ENCODE measurements around the gene FHDC1. TPM values are rescaled to one million over a fixed set of nuclear protein-coding genes. Genes with fewer than 3 reads are reported as not detected.

FHDC1 gene
- total RNA-seq, 4 donors from 2014 or later: 21.9 to 39.6 (median 28.7) TPM

- 82% methylated on average over 4 of the region's 4 CpGs for WGBS
- DNase-seq (ENCODE audit: low spot score in 2 of 2): no peak
- Histone ChIP-seq H3K36me3 (peaks cover 13% of the 10 kb centered on the region), H3K4me1 (no peaks in the 10 kb centered on the region), H3K4me3 (no peak overlapping the region), H3K9me3 (no peaks in the 10 kb centered on the region), H3K27me3 (no peaks in the 10 kb centered on the region), H3K27ac (no peak overlapping the region)
- no peak for TF ChIP-seq POLR2A (IDR thresholded peaks at IDR 0.05)
- TF ChIP-seq POLR2AphosphoS5 (IDR thresholded peaks at IDR 0.05): no peak
- TF ChIP-seq CTCF (IDR thresholded peaks at IDR 0.05): no peak
- no peak for TF ChIP-seq EP300 (IDR thresholded peaks at IDR 0.05)
These were observed 26.2 kb upstream of the FHDC1 start for GRCh38 chr4:152909901-152910300.

- Histone ChIP-seq H3K27me3 (no peaks in the 10 kb centered on the region), H3K27ac (no peak overlapping the region), H3K4me1 (no peaks in the 10 kb centered on the region), H3K36me3 (peaks cover 13% of the 10 kb centered on the region), H3K9me3 (no peaks in the 10 kb centered on the region), H3K4me3 (no peak overlapping the region)
- TF ChIP-seq POLR2A (IDR thresholded peaks at IDR 0.05): no peak
- TF ChIP-seq CTCF (IDR thresholded peaks at IDR 0.05): no peak
- no peak for TF ChIP-seq EP300 (IDR thresholded peaks at IDR 0.05)
- TF ChIP-seq POLR2AphosphoS5 (IDR thresholded peaks at IDR 0.05): no peak
- no peak for DNase-seq (ENCODE audit: low spot score in 2 of 2)
- WGBS: 79% methylated on average over 3 of the region's 3 CpGs
These were observed 25.6 kb upstream of the FHDC1 start for GRCh38 chr4:152910521-152910920.

GRCh38 chr4:152917543-152918395 lies 18.4 kb upstream of the FHDC1 start:
- H3K4me3 ChIP-seq: no peak overlapping the region
- H3K36me3 ChIP-seq: no peaks in the 10 kb centered on the region
- H3K27me3 ChIP-seq: no peaks in the 10 kb centered on the region
- no peaks in the 10 kb centered on the region for H3K4me1 ChIP-seq
- TF ChIP-seq EP300 (IDR thresholded peaks at IDR 0.05) (no peak), POLR2A (IDR thresholded peaks at IDR 0.05) (no peak), POLR2AphosphoS5 (IDR thresholded peaks at IDR 0.05) (no peak), CTCF (IDR thresholded peaks at IDR 0.05) (no peak)
- no peak overlapping the region for H3K27ac ChIP-seq
- 91% methylated on average over 3 of the region's 3 CpGs for WGBS
- H3K9me3 ChIP-seq: peaks cover 4% of the 10 kb centered on the region
- no peak for DNase-seq (ENCODE audit: low spot score in 2 of 2)

GRCh38 chr4:152919826-152920225 lies 16.3 kb upstream of the FHDC1 start:
- no peaks in the 10 kb centered on the region for H3K4me1 ChIP-seq
- no peak overlapping the region for H3K4me3 ChIP-seq
- DNase-seq (ENCODE audit: low spot score in 2 of 2): no peak
- no peaks in the 10 kb centered on the region for H3K27me3 ChIP-seq
- WGBS: 95% methylated on average over 2 of the region's 2 CpGs
- H3K36me3 ChIP-seq: no peaks in the 10 kb centered on the region
- H3K9me3 ChIP-seq: peaks cover 4% of the 10 kb centered on the region
- TF ChIP-seq CTCF (IDR thresholded peaks at IDR 0.05) (no peak), POLR2AphosphoS5 (IDR thresholded peaks at IDR 0.05) (no peak), EP300 (IDR thresholded peaks at IDR 0.05) (no peak), POLR2A (IDR thresholded peaks at IDR 0.05) (no peak)
- no peak overlapping the region for H3K27ac ChIP-seq

- WGBS: 63% methylated on average over 1 of the region's 1 CpG
- no peaks in the 10 kb centered on the region for H3K36me3 ChIP-seq
- DNase-seq (ENCODE audit: low spot score in 2 of 2): no peak
- H3K4me3 ChIP-seq: no peak overlapping the region
- H3K27me3 ChIP-seq: no peaks in the 10 kb centered on the region
- H3K4me1 ChIP-seq: no peaks in the 10 kb centered on the region
- H3K9me3 ChIP-seq: peaks cover 4% of the 10 kb centered on the region
- TF ChIP-seq POLR2A (IDR thresholded peaks at IDR 0.05): no peak
- TF ChIP-seq POLR2AphosphoS5 (IDR thresholded peaks at IDR 0.05): no peak
- TF ChIP-seq CTCF (IDR thresholded peaks at IDR 0.05): no peak
- no peak for TF ChIP-seq EP300 (IDR thresholded peaks at IDR 0.05)
- no peak overlapping the region for H3K27ac ChIP-seq
These were observed 15.4 kb upstream of the FHDC1 start for GRCh38 chr4:152920768-152921167.
